Effector memory CD4-positive, alpha-beta T cell (primary cell): ENCODE measurements around the gene NATD1.

Experiments used
- DNase-seq, 3 donors: peaks; one replicate each; pipeline ENCODE4 v3.0.0-alpha.2; 2020
- H3K27ac ChIP-seq: 2 replicates; pipeline ENCODE4 v1.7.0; 2013; ENCODE audit warnings: mild to moderate bottlenecking, low read length, moderate library complexity; ENCODE audit not compliant: insufficient read depth, poor library complexity, severe bottlenecking
- H3K27me3 ChIP-seq: replicated peaks from 2 replicates; pipeline ENCODE4 v1.7.0; 2013; ENCODE audit warnings: mild to moderate bottlenecking, low read length; ENCODE audit not compliant: insufficient read depth, control insufficient read depth, poor library complexity, severe bottlenecking
- H3K36me3 ChIP-seq: 2 replicates; pipeline ENCODE4 v1.7.0; 2013; ENCODE audit warnings: mild to moderate bottlenecking, low read length, moderate library complexity; ENCODE audit not compliant: control insufficient read depth, insufficient read depth
- H3K4me1 ChIP-seq: 2 replicates; pipeline ENCODE4 v1.7.0; 2013; ENCODE audit warnings: low read length, mild to moderate bottlenecking; ENCODE audit not compliant: control insufficient read depth, insufficient read depth, poor library complexity, severe bottlenecking
- H3K4me3 ChIP-seq: 2 replicates; pipeline ENCODE4 v1.7.0; 2013; ENCODE audit warnings: low read length, low read depth, mild to moderate bottlenecking; ENCODE audit not compliant: insufficient read depth, poor library complexity, severe bottlenecking
- H3K9me3 ChIP-seq: 2 replicates; pipeline ENCODE4 v1.7.0; 2013; ENCODE audit warnings: mild to moderate bottlenecking, low read length, moderate library complexity; ENCODE audit not compliant: control insufficient read depth

The NATD1 gene

GRCh38 chr17:21214777-21215541 lies 38.3 kb downstream of the NATD1 start:
- peaks cover 23% of the 10 kb centered on the region for H3K4me1 ChIP-seq
- no peaks in the 10 kb centered on the region for H3K9me3 ChIP-seq
- H3K27ac ChIP-seq = peak overlapping the region; percentile 85
- H3K36me3 ChIP-seq = peaks cover 14% of the 10 kb centered on the region
- H3K4me3 ChIP-seq = peak overlapping the region; percentile 96
- no peaks in the 10 kb centered on the region for H3K27me3 ChIP-seq
- DNase-seq = no peak

- H3K27me3 ChIP-seq = no peaks in the 10 kb centered on the region
- peaks cover 23% of the 10 kb centered on the region for H3K4me1 ChIP-seq
- H3K27ac ChIP-seq = peak within 1 kb of the TSS; percentile 85
- peak within 1 kb of the TSS; percentile 96 for H3K4me3 ChIP-seq
- peak; percentile 87 to 92 (median 90) for DNase-seq
- H3K36me3 ChIP-seq = peaks cover 21% of the 10 kb centered on the region
- no peaks in the 10 kb centered on the region for H3K9me3 ChIP-seq
Observed at GRCh38 chr17:21214015-21214776, 39.0 kb downstream of the NATD1 start, which contains the start of gene TMEM11. Gene TMEM11 (minus strand): TSS chr17:21214161. CDS start chr17:21214152, 9 bp downstream.

GRCh38 chr17:21213638-21214014 lies 39.6 kb downstream of the NATD1 start:
- peaks cover 23% of the 10 kb centered on the region for H3K4me1 ChIP-seq
- peak overlapping the region; percentile 96 for H3K4me3 ChIP-seq
- H3K9me3 ChIP-seq = no peaks in the 10 kb centered on the region
- H3K27me3 ChIP-seq = no peaks in the 10 kb centered on the region
- peaks cover 26% of the 10 kb centered on the region for H3K36me3 ChIP-seq
- H3K27ac ChIP-seq = peak overlapping the region; percentile 85
- DNase-seq = peak in 1 of 3 donors; percentile 3

GRCh38 chr17:21212826-21213637 lies 40.2 kb downstream of the NATD1 start:
- Histone ChIP-seq H3K27me3 (no peaks in the 10 kb centered on the region), H3K27ac (peak overlapping the region; percentile 85), H3K9me3 (no peaks in the 10 kb centered on the region), H3K4me1 (peaks cover 23% of the 10 kb centered on the region), H3K36me3 (peaks cover 30% of the 10 kb centered on the region), H3K4me3 (peak overlapping the region; percentile 96)
- no peak for DNase-seq

DNA sequence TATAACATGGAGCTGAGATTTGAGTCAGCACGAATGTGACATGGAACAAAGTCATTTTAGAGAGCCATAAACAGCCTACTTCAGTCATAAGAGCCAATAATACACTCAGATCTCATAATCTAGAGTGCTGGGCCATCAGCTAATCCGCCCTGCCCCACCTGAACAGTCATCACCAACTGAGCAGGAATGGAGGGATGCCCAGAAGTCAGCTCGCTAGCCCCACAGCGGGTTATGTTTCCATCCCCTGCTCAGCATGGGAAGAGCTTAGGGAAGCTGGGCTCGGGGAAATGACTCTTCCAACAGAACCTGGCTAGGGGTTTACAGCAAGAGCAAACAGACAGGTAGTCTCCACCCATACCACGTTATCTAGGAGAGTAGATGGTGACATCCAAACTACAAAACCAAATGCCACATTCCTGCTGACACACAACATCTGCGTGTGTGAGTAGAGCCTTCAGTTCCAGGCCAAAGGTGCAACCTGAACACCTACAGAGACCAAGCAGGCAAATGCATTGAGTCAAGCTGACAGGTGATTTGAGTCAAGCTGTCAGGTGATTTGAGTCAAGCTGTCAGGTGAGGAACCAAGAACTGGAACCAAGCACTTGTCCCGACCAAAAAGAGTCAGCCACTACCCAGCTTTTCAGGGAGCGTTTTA lies 41.3 kb downstream of the NATD1 start:
- Histone ChIP-seq H3K27me3 (no peaks in the 10 kb centered on the region), H3K27ac (no peak overlapping the region), H3K36me3 (peaks cover 31% of the 10 kb centered on the region), H3K4me3 (no peak overlapping the region), H3K9me3 (no peaks in the 10 kb centered on the region), H3K4me1 (peaks cover 23% of the 10 kb centered on the region)
- DNase-seq = no peak

GRCh38 chr17:21210411-21211076 lies 42.7 kb downstream of the NATD1 start:
- no peak for DNase-seq
- Histone ChIP-seq H3K4me1 (peaks cover 23% of the 10 kb centered on the region), H3K4me3 (no peak overlapping the region), H3K9me3 (no peaks in the 10 kb centered on the region), H3K36me3 (peaks cover 37% of the 10 kb centered on the region), H3K27me3 (no peaks in the 10 kb centered on the region), H3K27ac (no peak overlapping the region)

- Histone ChIP-seq H3K4me1 (peaks cover 17% of the 10 kb centered on the region), H3K36me3 (peaks cover 37% of the 10 kb centered on the region), H3K27me3 (no peaks in the 10 kb centered on the region), H3K4me3 (no peak overlapping the region), H3K27ac (no peak overlapping the region), H3K9me3 (no peaks in the 10 kb centered on the region)
- no peak for DNase-seq
Observed at GRCh38 chr17:21209511-21210175, 43.6 kb downstream of the NATD1 start.

DNA sequence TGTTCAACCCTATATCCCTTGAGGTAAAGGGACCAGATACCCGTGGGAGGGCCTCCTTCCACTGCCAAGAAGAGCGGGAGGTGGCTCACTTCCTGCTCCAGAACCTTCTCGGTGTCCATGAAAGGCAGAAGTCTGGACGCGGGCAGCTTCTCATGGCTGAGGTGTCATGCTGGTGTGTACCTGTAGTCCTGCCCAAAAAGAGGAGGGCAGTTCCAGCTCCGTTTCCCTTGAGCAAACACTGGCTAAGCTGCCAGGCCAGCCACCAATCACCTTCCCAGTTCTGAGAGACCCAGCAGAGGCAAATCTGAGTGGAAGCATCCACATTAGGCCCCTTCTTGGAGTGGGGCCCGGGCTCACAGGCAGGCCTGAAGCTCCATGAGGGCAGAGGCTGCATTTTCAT lies 44.9 kb downstream of the NATD1 start:
- H3K4me1 ChIP-seq = peaks cover 15% of the 10 kb centered on the region
- H3K36me3 ChIP-seq = peaks cover 35% of the 10 kb centered on the region
- no peak overlapping the region for H3K4me3 ChIP-seq
- H3K27ac ChIP-seq = no peak overlapping the region
- H3K27me3 ChIP-seq = no peaks in the 10 kb centered on the region
- DNase-seq = no peak
- no peaks in the 10 kb centered on the region for H3K9me3 ChIP-seq

- DNase-seq = no peak
- Histone ChIP-seq H3K27ac (no peak overlapping the region), H3K36me3 (peaks cover 34% of the 10 kb centered on the region), H3K9me3 (no peaks in the 10 kb centered on the region), H3K27me3 (no peaks in the 10 kb centered on the region), H3K4me1 (peaks cover 3% of the 10 kb centered on the region), H3K4me3 (no peak overlapping the region)
Observed at GRCh38 chr17:21204935-21205334, 48.3 kb downstream of the NATD1 start.
